Measurements from ENCODE around the gene ZMYND8.

- no peak for TF ChIP-seq POLR2A (IDR thresholded peaks at IDR 0.05)
- no peak for TF ChIP-seq CTCF (IDR thresholded peaks at IDR 0.05)
Measured at GRCh38 chr20:47391276-47392010, 34.9 kb upstream of the ZMYND8 start.

Measured in heart left ventricle (tissue), 13 donors.